ENCODE measurements around the gene CDK14.

- TF ChIP-seq POLR2AphosphoS5 (IDR thresholded peaks at IDR 0.05; ENCODE audit: low read depth, low read length) (no peak), POLR2A (IDR thresholded peaks at IDR 0.05; ENCODE audit: low read depth, low read length) (no peak)
Measured at GRCh38 chr7:90966346-90966745, 370.2 kb downstream of the CDK14 start.
